Activated T-cell treated with anti-CD3 and anti-CD28 coated beads, Interleukin-2, amount 50 U/mL, for 72 hours (primary cell): ENCODE measurements around the gene VWF. TPM values are rescaled to one million over a fixed set of nuclear protein-coding genes. Genes with fewer than 3 reads are reported as not detected.
"Not testable (repeated sequence)": the region's sequence is repeated elsewhere in the genome, so short reads cannot be mapped to it uniquely, and the experiment has no call there.

ENCODE experiments used
- ATAC-seq, 2 donors: fragments of 150-1000 bp; cut with Tn5 transposase; replicated peaks in 1 of 2; 2 replicates each; pipeline ENCODE4 v1.10.0; 2021; ENCODE audit warnings: moderate library complexity in 2 of 2, mild to moderate bottlenecking in 1 of 2
- DNase-seq, 2 donors: peaks; one replicate each; pipeline ENCODE4 v3.0.0; 2021 to 2022; ENCODE audit warnings: mixed read lengths in 1 of 2
- H3K27ac Mint-ChIP-seq: one replicate; pipeline ENCODE4 v1.8.0; 2022; ENCODE audit warnings: mild to moderate bottlenecking, moderate library complexity, mixed read lengths
- H3K27me3 Mint-ChIP-seq: one replicate; pipeline ENCODE4 v1.8.0; 2022; ENCODE audit warnings: low read depth, mixed read lengths
- H3K36me3 Mint-ChIP-seq, 2 donors: one replicate each; pipeline ENCODE4 v1.8.0; 2022; ENCODE audit warnings: mixed read lengths in 2 of 2, mild to moderate bottlenecking in 1 of 2; ENCODE audit not compliant: insufficient read depth in 2 of 2
- H3K4me1 Mint-ChIP-seq: one replicate; pipeline ENCODE4 v1.8.0; 2022; ENCODE audit warnings: low read depth, mixed read lengths
- H3K4me3 Mint-ChIP-seq, 2 donors: one replicate each; pipeline ENCODE4 v1.8.0; 2022; ENCODE audit warnings: mild to moderate bottlenecking in 2 of 2, mixed read lengths in 2 of 2, moderate library complexity in 2 of 2
- H3K9me3 Mint-ChIP-seq, 2 donors: one replicate each; pipeline ENCODE4 v1.8.0; 2022; ENCODE audit warnings: mixed read lengths in 2 of 2
- total RNA-seq, 2 donors: library from RNA; stranded (reverse); gene quantifications; one replicate each; pipeline ENCODE4 v1.2.3, GENCODE V29; 2022

Gene VWF
- under 1 TPM; 0.02 TPM for total RNA-seq

- ATAC-seq = no peak
- H3K9me3 Mint-ChIP-seq = no peaks in the 10 kb centered on the region
Measured at GRCh38 chr12:6124411-6125309, at the start of gene VWF. Gene VWF, minus strand, starts transcription at chr12:6124670. Its CDS starts 1,474 bp downstream, at chr12:6123196.

GRCh38 chr12:6172862-6173261, 48.4 kb upstream of the VWF start:
- no peaks in the 10 kb centered on the region for H3K27me3 Mint-ChIP-seq
- H3K27ac Mint-ChIP-seq = no peak overlapping the region
- no peak for DNase-seq
- H3K9me3 Mint-ChIP-seq = no peaks in the 10 kb centered on the region
- no peak for ATAC-seq
- peaks cover 22% of the 10 kb centered on the region for H3K4me1 Mint-ChIP-seq
- no peak overlapping the region for H3K4me3 Mint-ChIP-seq
- H3K36me3 Mint-ChIP-seq = no peaks in the 10 kb centered on the region

More at GRCh38 chr12:6124411-6125309, at the start of gene VWF:
- H3K27me3 Mint-ChIP-seq = peaks cover under 1% of the 10 kb centered on the region
- no peak within 1 kb of the TSS for H3K4me3 Mint-ChIP-seq
- H3K36me3 Mint-ChIP-seq = no peaks in the 10 kb centered on the region
- H3K27ac Mint-ChIP-seq = no peak within 1 kb of the TSS
- no peaks in the 10 kb centered on the region for H3K4me1 Mint-ChIP-seq
- no peak for DNase-seq

- H3K27me3 Mint-ChIP-seq = no peaks in the 10 kb centered on the region
- H3K27ac Mint-ChIP-seq = no peak overlapping the region
- ATAC-seq (no peak), DNase-seq (no peak)
- H3K4me3 Mint-ChIP-seq = no peak overlapping the region
- no peaks in the 10 kb centered on the region for H3K36me3 Mint-ChIP-seq
- H3K4me1 Mint-ChIP-seq = peaks cover 30% of the 10 kb centered on the region
- H3K9me3 Mint-ChIP-seq = no peaks in the 10 kb centered on the region
Measured at GRCh38 chr12:6172086-6172485, 47.6 kb upstream of the VWF start.

- H3K27me3 Mint-ChIP-seq = no peaks in the 10 kb centered on the region
- DNase-seq (no peak), ATAC-seq (no peak)
- no peak overlapping the region for H3K4me3 Mint-ChIP-seq
- no peak overlapping the region for H3K27ac Mint-ChIP-seq
- no peaks in the 10 kb centered on the region for H3K36me3 Mint-ChIP-seq
- peaks cover 36% of the 10 kb centered on the region for H3K4me1 Mint-ChIP-seq
- H3K9me3 Mint-ChIP-seq = no peaks in the 10 kb centered on the region
Measured at GRCh38 chr12:6171409-6172015, 47.0 kb upstream of the VWF start.

- Mint-ChIP-seq H3K9me3 (no peaks in the 10 kb centered on the region), H3K27ac (peak overlapping the region; percentile 86), H3K4me3 (peak overlapping the region; percentile 66 to 73), H3K36me3 (no peaks in the 10 kb centered on the region), H3K4me1 (peaks cover 37% of the 10 kb centered on the region), H3K27me3 (no peaks in the 10 kb centered on the region)
- peak; percentile 94 to 97 for ATAC-seq
- DNase-seq = peak; percentile 82 to 83
Measured at GRCh38 chr12:6167327-6168280, 43.1 kb upstream of the VWF start.

GRCh38 chr12:6166808-6167207, 42.3 kb upstream of the VWF start:
- peak overlapping the region in 1 of 2 donors; percentile 66 for H3K4me3 Mint-ChIP-seq
- no peaks in the 10 kb centered on the region for H3K27me3 Mint-ChIP-seq
- no peak overlapping the region for H3K27ac Mint-ChIP-seq
- peaks cover 37% of the 10 kb centered on the region for H3K4me1 Mint-ChIP-seq
- no peak for ATAC-seq
- no peaks in the 10 kb centered on the region for H3K36me3 Mint-ChIP-seq
- DNase-seq = no peak
- no peaks in the 10 kb centered on the region for H3K9me3 Mint-ChIP-seq

- DNase-seq (no peak), ATAC-seq (no peak)
- Mint-ChIP-seq H3K36me3 (no peaks in the 10 kb centered on the region), H3K27ac (no peak overlapping the region), H3K4me3 (no peak overlapping the region), H3K27me3 (no peaks in the 10 kb centered on the region), H3K9me3 (no peaks in the 10 kb centered on the region), H3K4me1 (peaks cover 37% of the 10 kb centered on the region)
Measured at GRCh38 chr12:6165395-6165794, 40.9 kb upstream of the VWF start.

GRCh38 chr12:6163416-6164060, 39.1 kb upstream of the VWF start:
- Mint-ChIP-seq H3K36me3 (no peaks in the 10 kb centered on the region), H3K4me1 (peaks cover 22% of the 10 kb centered on the region), H3K9me3 (no peaks in the 10 kb centered on the region), H3K27me3 (no peaks in the 10 kb centered on the region), H3K4me3 (no peak overlapping the region), H3K27ac (no peak overlapping the region)
- no peak for DNase-seq
- ATAC-seq = no peak

GRCh38 chr12:6161124-6161882, 36.8 kb upstream of the VWF start:
- Mint-ChIP-seq H3K27ac (no peak overlapping the region), H3K27me3 (no peaks in the 10 kb centered on the region), H3K4me1 (peaks cover 5% of the 10 kb centered on the region), H3K9me3 (no peaks in the 10 kb centered on the region), H3K36me3 (no peaks in the 10 kb centered on the region), H3K4me3 (no peak overlapping the region)
- ATAC-seq (no peak), DNase-seq (no peak)

GRCh38 chr12:6160049-6160649, 35.7 kb upstream of the VWF start:
- DNase-seq, ATAC-seq, H3K27me3 Mint-ChIP-seq, H3K9me3 Mint-ChIP-seq, H3K4me1 Mint-ChIP-seq, H3K4me3 Mint-ChIP-seq, H3K36me3 Mint-ChIP-seq, H3K27ac Mint-ChIP-seq: not testable (repeated sequence)

- not testable (repeated sequence) for H3K27me3 Mint-ChIP-seq, H3K36me3 Mint-ChIP-seq, H3K9me3 Mint-ChIP-seq, H3K4me3 Mint-ChIP-seq, H3K4me1 Mint-ChIP-seq, DNase-seq, ATAC-seq, H3K27ac Mint-ChIP-seq
Measured at GRCh38 chr12:6159166-6160011, 34.9 kb upstream of the VWF start.
